T-helper 1 cell (primary cell): ENCODE data around the gene FBXW2.

ENCODE experiments used
- DNase-seq, 5 donors: peaks; one replicate each; pipeline ENCODE4 v3.0.0-alpha.2; 2012 to 2020

FBXW2 gene

DNA sequence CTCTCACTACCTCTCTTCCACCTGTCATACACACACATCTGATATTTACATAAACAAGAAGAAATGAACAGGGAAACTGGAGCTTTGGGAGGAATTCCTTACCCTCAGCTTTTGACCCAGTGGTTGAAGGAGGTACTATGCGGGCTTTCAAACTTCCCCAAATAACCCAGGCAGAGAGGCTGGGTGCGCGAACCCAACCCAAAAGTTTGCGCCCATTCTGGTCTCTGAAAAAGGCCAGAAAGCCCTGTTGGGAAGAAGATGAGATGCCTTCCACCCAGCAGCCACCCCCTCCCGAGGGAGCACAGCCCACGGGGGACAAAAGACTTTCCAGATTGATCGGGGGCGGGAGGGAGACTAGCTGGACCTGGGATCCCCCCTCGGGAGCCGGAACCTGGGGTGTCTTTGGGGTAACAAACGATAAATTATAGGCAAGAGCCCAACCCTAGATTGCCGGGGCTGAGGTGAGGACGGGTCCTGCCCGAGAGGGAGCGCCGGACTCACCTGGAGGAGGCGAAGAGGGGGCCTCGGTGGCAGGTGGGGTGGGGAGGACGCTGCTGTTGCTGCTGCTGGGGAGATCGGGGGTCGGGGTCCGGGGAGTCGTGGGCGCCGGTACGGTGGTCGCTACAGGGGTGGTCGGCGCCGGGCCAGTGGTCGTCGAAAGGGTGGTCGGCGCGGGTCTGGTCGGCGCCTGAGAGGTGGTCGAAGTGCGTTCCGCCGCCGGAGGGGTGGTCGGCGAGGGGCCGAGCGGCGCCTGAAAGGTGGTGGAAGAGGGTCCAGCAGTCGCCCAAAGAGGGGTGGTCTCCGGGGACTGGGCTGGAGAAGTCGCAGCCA is 79.7 kb downstream of the FBXW2 start:
- DNase-seq, result no peak

- no peak for DNase-seq
Measured at GRCh38 chr9:120712539-120713031, 80.6 kb downstream of the FBXW2 start.

DNA sequence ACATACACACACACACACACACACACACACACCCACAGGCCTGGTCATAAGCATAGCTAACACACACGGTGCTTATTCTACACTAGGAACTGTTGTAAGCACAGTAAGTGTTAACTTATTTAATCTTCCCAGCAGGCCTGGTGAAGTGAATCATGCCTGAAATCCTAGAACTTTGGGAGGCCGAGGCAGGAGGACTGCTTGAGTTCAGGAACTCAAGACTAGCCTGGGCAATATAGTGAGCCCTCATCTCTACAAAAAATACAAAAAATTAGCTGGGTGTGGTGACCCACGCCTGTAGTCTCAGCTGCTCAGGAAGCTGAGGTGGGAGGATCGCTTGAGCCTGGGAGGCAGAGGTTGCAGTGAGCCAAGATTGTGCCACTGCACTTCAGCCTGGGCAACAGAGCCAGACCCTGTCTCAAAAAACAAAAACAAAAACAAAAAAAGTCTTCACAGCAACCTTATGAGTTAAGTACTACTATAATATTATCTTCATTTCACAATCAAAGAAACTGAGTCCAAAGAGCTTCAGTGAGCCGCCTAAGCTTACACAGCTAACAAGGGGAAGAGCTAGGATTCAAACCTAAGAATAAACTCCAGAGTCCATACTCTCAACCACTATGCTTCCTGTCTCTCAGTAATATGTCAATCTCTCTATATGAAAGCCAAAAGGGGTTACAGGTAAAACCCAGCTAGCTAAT is 81.2 kb downstream of the FBXW2 start:
- DNase-seq, result peak in 1 of 5 donors; percentile 20

DNA sequence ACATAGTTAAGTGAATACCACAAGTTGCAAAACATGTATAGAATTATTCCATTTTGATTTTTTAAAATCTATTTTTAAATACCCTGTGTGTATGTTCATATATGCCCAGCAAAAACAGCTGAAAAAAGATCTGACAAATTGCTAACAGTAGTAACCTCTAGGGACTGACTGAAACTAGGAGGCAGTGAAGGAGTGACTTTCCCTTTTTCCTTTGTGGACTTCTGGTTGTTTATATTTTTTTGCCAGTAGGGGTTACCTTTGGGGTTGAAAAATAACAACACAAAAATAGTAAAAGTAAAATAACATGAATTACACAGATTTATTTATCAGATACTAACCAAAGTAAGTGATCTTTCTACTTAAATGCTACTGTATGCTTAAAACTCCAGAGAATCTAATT is 81.9 kb downstream of the FBXW2 start:
- DNase-seq, result no peak

DNA sequence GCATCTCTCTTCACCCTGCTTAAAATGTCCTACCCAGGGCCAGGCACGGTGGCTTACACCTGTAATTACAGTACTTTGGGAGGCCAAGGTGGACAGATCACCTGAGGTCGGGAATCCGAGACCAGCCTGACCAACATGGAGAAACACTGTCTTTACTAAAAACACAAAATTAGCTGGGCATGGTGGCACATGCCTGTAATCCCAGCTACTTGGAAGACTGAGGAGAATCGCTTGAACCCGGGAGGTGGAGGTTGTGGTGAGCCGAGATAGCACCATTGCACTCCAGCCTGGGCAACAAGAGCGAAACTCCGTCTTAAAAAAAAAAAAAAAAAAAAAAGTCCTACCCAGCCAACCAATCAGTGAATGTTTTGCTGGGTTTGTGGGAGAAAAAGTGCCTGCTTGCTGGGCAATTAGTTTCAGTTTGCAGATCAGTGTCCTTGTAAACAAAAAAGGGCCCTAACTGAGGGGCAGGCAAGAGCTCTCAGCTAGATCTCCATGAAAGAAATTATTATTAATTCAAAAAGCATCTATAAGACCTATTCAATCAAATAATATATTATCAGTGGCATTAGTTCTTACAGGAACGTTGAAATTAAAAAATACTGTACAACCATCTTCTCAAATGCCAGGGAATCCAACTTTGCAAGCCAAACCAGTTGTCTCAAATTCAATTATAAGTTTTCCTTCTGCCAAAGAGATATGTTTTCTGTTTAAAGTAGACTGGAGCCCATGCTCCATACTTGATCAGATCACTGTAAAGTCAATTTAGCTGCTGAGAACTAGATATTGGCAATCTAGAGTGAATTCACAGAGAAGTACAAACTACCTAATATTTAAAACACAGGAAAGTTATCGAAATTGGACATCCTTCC is 82.9 kb downstream of the FBXW2 start:
- peak in 3 of 5 donors; percentile 11 to 61 (median 18) for DNase-seq

DNA sequence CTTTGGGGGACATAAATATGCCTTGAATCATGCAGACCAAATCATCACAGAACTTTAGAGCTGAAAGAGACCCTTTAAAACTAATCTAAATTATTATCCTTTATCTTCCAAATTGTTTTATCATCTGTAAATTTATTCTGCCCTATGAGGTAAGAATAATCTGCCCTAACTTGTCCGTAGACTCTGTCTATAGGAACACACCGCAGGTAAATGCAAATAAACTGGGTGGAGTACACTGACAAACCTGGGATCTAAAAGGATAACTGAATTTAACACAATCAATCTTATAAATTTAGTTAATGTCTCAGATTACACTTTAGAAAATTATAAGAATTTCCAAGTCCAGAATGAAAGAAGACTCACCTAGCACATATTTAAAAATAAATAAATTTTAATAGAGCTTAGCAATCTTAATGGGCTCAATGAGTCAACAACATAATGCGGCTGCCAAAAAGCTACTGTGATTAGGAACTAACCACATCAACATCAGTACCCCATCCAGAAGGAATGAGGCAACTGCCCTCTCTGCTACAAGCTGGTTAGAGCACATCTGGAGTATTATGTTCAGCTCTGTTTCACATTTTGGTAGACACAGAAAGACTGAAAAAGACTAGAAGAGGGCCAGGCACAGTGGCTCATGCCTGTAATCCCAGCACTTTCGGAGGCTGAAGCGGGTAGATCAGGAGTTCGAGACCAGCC is 84.5 kb downstream of the FBXW2 start:
- no peak for DNase-seq

DNA sequence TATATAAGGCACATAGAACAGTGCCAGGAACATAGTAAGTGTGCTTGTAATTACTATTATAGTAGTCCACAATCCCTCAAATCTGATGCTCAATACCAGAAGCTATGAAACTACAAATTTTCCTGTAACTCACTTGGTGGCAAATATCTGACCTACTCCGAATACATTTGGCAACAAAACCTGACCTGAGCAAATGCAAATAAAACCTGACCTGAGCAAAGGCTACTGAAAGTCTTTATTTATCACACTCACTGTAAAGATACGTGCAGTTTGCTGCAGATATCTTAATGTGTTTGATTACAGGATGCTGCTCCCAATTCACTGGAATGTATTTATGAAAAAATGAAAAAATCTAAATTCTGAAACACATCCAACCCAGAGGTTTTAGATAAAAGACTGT is 86.0 kb downstream of the FBXW2 start:
- no peak for DNase-seq
